ENCODE data around the gene ATP8B1. TPM values are rescaled to one million over a fixed set of nuclear protein-coding genes. Genes with fewer than 3 reads are reported as not detected.
"Not testable (repeated sequence)": the region's sequence is repeated elsewhere in the genome, so short reads cannot be mapped to it uniquely, and the experiment has no call there.

Gene ATP8B1
- total and polyA plus RNA-seq, 7 donors: 8.1 to 94.1 (median 18.0) TPM

- DNase-seq: no peak
- no peak for TF ChIP-seq CTCF (IDR thresholded peaks at IDR 0.05)
- TF ChIP-seq POLR2A (IDR thresholded peaks at IDR 0.05): no peak
- TF ChIP-seq POLR2AphosphoS5 (IDR thresholded peaks at IDR 0.05): no peak
- TF ChIP-seq EP300 (IDR thresholded peaks at IDR 0.05): no peak
- H3K36me3 ChIP-seq: peaks cover 0 to 7% (median 3%) of the 10 kb centered on the region in 4 donors
- H3K4me1 ChIP-seq: peaks cover 0 to 9% (median 4%) of the 10 kb centered on the region in 4 donors
- H3K9me3 ChIP-seq: peaks cover 0 to 4% (median under 1%) of the 10 kb centered on the region in 4 donors
- H3K4me3 ChIP-seq: no peak overlapping the region
- WGBS, 2 donors: 18 to 52% methylated on average over 11 of the region's 11 CpGs
- no peaks in the 10 kb centered on the region for H3K27me3 ChIP-seq
- intact Hi-C loops (cut with DNase I): no loop called here
- no peak overlapping the region for H3K27ac ChIP-seq
Observed at GRCh38 chr18:57728941-57729511, 74.1 kb downstream of the ATP8B1 start.

GRCh38 chr18:57727952-57728807 lies 74.9 kb downstream of the ATP8B1 start:
- WGBS, 2 donors: 59 to 68% methylated on average over 6 of the region's 6 CpGs
- intact Hi-C loops (cut with DNase I): no loop called here
- Histone ChIP-seq H3K27ac (peak overlapping the region in 3 of 4 donors; percentile 7 to 40 (median 20)), H3K27me3 (no peaks in the 10 kb centered on the region), H3K36me3 (peaks cover 0 to 7% (median 3%) of the 10 kb centered on the region in 4 donors), H3K9me3 (peaks cover 0 to 4% (median under 1%) of the 10 kb centered on the region in 4 donors), H3K4me3 (no peak overlapping the region), H3K4me1 (peaks cover 0 to 9% (median 4%) of the 10 kb centered on the region in 4 donors)
- TF ChIP-seq POLR2AphosphoS5 (IDR thresholded peaks at IDR 0.05) (no peak), CTCF (IDR thresholded peaks at IDR 0.05) (no peak), EP300 (IDR thresholded peaks at IDR 0.05) (no peak), POLR2A (IDR thresholded peaks at IDR 0.05) (no peak)
- no peak for DNase-seq

DNA sequence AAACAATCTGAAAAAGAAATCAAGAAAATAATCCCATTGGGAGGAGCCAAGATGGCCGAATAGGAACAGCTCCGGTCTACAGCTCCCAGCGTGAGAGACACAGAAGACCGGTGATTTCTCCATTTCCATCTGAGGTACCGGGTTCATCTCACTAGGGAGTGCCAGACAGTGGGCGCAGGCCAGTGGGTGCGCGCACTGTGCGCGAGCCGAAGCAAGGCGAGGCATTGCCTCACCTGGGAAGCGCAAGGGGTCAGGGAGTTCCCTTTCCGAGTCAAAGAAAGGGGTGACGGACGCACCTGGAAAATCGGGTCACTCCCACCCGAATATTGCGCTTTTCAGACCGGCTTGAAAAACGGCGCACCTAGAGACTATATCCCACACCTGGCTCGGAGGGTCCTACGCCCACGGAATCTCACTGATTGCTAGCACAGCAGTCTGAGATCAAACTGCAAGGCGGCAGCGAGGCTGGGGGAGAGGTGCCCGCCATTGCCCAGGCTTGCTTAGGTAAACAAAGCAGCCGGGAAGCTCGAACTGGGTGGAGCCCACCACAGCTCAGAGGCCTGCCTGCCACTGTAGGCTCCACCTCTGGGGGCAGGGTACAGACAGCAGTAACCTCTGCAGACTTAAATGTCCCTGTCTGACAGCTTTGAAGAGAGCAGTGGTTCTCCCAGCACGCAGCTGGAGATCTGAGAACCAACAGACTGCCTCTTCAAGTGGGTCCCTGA lies 83.7 kb downstream of the ATP8B1 start:
- H3K36me3 ChIP-seq; H3K27me3 ChIP-seq; H3K27ac ChIP-seq; DNase-seq; H3K4me1 ChIP-seq; H3K9me3 ChIP-seq; intact Hi-C loops (cut with DNase I); H3K4me3 ChIP-seq: not testable (repeated sequence)
- WGBS, 2 donors: 85 to 90% methylated on average over 31 of the region's 31 CpGs

DNA sequence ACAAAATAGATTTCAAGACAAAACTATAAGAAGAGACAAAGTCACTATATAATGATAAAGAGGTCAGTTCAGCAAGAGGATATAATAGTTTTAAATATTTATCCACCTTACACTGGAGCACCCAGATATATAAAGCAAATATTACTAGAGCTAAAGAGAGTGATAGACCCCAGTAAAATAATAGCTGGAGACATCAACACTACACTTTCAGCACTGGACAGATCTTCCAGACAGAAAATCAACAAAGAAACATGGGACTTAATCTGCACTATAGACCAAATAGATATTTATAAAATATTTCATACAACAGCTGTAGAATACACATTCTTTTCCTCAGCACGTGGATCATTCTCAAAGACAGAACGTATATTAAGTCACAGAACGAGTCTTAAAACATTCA lies 86.6 kb downstream of the ATP8B1 start:
- Histone ChIP-seq H3K27me3 (no peaks in the 10 kb centered on the region), H3K36me3 (no peaks in the 10 kb centered on the region), H3K27ac (no peak overlapping the region), H3K4me3 (no peak overlapping the region), H3K9me3 (no peaks in the 10 kb centered on the region), H3K4me1 (peaks cover 0 to 22% (median 14%) of the 10 kb centered on the region in 4 donors)
- no peak for DNase-seq
- intact Hi-C loops (cut with DNase I): no loop called here
- TF ChIP-seq POLR2A (IDR thresholded peaks at IDR 0.05) (no peak), EP300 (IDR thresholded peaks at IDR 0.05) (no peak), CTCF (IDR thresholded peaks at IDR 0.05) (no peak), POLR2AphosphoS5 (IDR thresholded peaks at IDR 0.05) (no peak)
- WGBS, 2 donors: 89% methylated on average over 3 of the region's 3 CpGs

DNA sequence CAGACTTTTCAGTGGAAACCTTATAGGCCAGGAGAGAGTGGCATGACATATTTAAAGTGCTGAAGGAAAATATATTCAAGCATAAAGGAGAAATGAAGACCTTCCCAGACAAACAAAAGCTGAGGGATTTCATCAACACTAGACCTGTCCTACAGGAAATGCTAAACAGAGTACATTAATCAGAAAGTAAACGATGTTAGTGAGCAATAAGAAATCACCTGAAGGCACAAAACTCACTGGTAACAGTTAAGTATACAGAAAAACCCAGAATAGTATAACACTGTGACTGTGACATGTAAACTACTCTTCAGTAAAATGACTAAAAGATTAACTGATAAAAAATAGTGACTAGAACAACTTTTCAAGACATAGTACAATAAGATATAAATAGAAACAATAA lies 87.4 kb downstream of the ATP8B1 start:
- DNase-seq: no peak
- H3K9me3 ChIP-seq: no peaks in the 10 kb centered on the region
- TF ChIP-seq POLR2AphosphoS5 (IDR thresholded peaks at IDR 0.05): no peak
- no peak for TF ChIP-seq CTCF (IDR thresholded peaks at IDR 0.05)
- TF ChIP-seq POLR2A (IDR thresholded peaks at IDR 0.05): no peak
- TF ChIP-seq EP300 (IDR thresholded peaks at IDR 0.05): no peak

More for the DNA sequence above, 87.4 kb downstream of the ATP8B1 start:
- Histone ChIP-seq H3K4me3 (no peak overlapping the region), H3K36me3 (no peaks in the 10 kb centered on the region), H3K4me1 (peaks cover 0 to 28% (median 18%) of the 10 kb centered on the region in 4 donors), H3K27ac (no peak overlapping the region), H3K27me3 (no peaks in the 10 kb centered on the region)
- intact Hi-C loops (cut with DNase I): no loop called here
- WGBS, 2 donors: 14 to 57% methylated on average over 1 of the region's 1 CpG
